Umbilical cord (tissue), 2 donors: ENCODE results near the gene PPP1CC. TPM values are rescaled to one million over a fixed set of nuclear protein-coding genes. Genes with fewer than 3 reads are reported as not detected.
"Not testable (repeated sequence)": the region's sequence is repeated elsewhere in the genome, so short reads cannot be mapped to it uniquely, and the experiment has no call there.

ENCODE experiments used
- DNase-seq: peaks from one replicate; pipeline ENCODE4 v3.0.0-alpha.2; 2015; ENCODE audit warnings: low spot score
- total RNA-seq: library from RNA; depleted of rRNA; stranded (reverse); fragments of >200 nt; gene quantifications from one replicate; pipeline ENCODE4 v1.2.3, GENCODE V29; 2014; ENCODE audit warnings: low replicate concordance; ENCODE audit not compliant: insufficient read depth

PPP1CC gene
- total RNA-seq, 1 donor from 2014 or later: 108 TPM

GRCh38 chr12:110726028-110726427 lies 16.7 kb downstream of the PPP1CC start:
- no peak for DNase-seq

GRCh38 chr12:110725267-110725666 lies 17.4 kb downstream of the PPP1CC start:
- no peak for DNase-seq

- DNase-seq: not testable (repeated sequence)
Measured at GRCh38 chr12:110722892-110723291, 19.8 kb downstream of the PPP1CC start.

GRCh38 chr12:110721570-110721969 lies 21.1 kb downstream of the PPP1CC start:
- DNase-seq: no peak

- no peak for DNase-seq
Measured at GRCh38 chr12:110720516-110720915, 22.2 kb downstream of the PPP1CC start.

- DNase-seq: no peak
Measured at GRCh38 chr12:110718222-110718908, 24.3 kb downstream of the PPP1CC start.

- no peak for DNase-seq
Measured at GRCh38 chr12:110717037-110717436, 25.7 kb downstream of the PPP1CC start.

GRCh38 chr12:110708917-110709316 lies 33.8 kb downstream of the PPP1CC start:
- no peak for DNase-seq

- no peak for DNase-seq
Measured at GRCh38 chr12:110705309-110705708, 37.4 kb downstream of the PPP1CC start.

GRCh38 chr12:110704750-110705149 lies 37.9 kb downstream of the PPP1CC start:
- no peak for DNase-seq

GRCh38 chr12:110704231-110704630 lies 38.5 kb downstream of the PPP1CC start:
- no peak for DNase-seq

- no peak for DNase-seq
Measured at GRCh38 chr12:110702081-110702480, 40.6 kb downstream of the PPP1CC start.

- DNase-seq: no peak
Measured at GRCh38 chr12:110699591-110700445, 42.9 kb downstream of the PPP1CC start.

GRCh38 chr12:110698171-110698902 lies 44.4 kb downstream of the PPP1CC start:
- DNase-seq: peak; percentile 71

GRCh38 chr12:110697236-110697635 lies 45.5 kb downstream of the PPP1CC start:
- no peak for DNase-seq

GRCh38 chr12:110696283-110696682 lies 46.4 kb downstream of the PPP1CC start:
- DNase-seq: no peak

- peak; percentile 28 for DNase-seq
Measured at GRCh38 chr12:110694330-110694901, 48.3 kb downstream of the PPP1CC start.

GRCh38 chr12:110693731-110694130 lies 49.0 kb downstream of the PPP1CC start:
- peak; percentile 42 for DNase-seq

- no peak for DNase-seq
Measured at GRCh38 chr12:110690127-110690430, 52.6 kb downstream of the PPP1CC start.

GRCh38 chr12:110689281-110690126 lies 53.2 kb downstream of the PPP1CC start:
- DNase-seq: peak; percentile 57
